Erythroblast (primary cell): ENCODE measurements around the gene CRTAC1.

Experiments
- GATA1 ChIP-seq: IDR thresholded peaks from 2 replicates; pipeline ENCODE4 v1.6.1; 2011; ENCODE audit warnings: low read depth, mild to moderate bottlenecking, control low read depth, low read length, moderate library complexity
- POLR2A ChIP-seq: IDR thresholded peaks from 2 replicates; pipeline ENCODE4 v1.6.1; 2011; ENCODE audit warnings: mild to moderate bottlenecking, low read length

GRCh38 chr10:97836446-97836845 lies 194.0 kb downstream of the CRTAC1 start:
- no peak for TF ChIP-seq POLR2A
- no peak for TF ChIP-seq GATA1
